IPS-18c (cell line): ENCODE results near the gene EEF1A1.
A peak's percentile ranks its signal among the peaks of the same experiment; 100 is the strongest.
"Not testable (repeated sequence)": the region's sequence is repeated elsewhere in the genome, so short reads cannot be mapped to it uniquely, and the experiment has no call there.

Source experiments
- H3K4me3 ChIP-seq: 2 replicates; pipeline ENCODE4 v1.7.0; 2013; ENCODE audit warnings: low read depth, mild to moderate bottlenecking, low read length, moderate library complexity; ENCODE audit not compliant: insufficient read depth
- H3K9me3 ChIP-seq: one replicate; pipeline ENCODE4 v1.6.1; 2013; ENCODE audit warnings: mild to moderate bottlenecking, low read length, moderate library complexity; ENCODE audit not compliant: control insufficient read depth, insufficient read depth

EEF1A1 gene

GRCh38 chr6:73520688-73521350, at the start of gene EEF1A1:
Gene EEF1A1 (minus strand): TSS chr6:73521032. CDS start chr6:73520026, 1,006 bp downstream.
- H3K4me3 ChIP-seq: peak within 1 kb of the TSS; percentile 96

GRCh38 chr6:73569121-73569520, 48.3 kb upstream of the EEF1A1 start:
- H3K9me3 ChIP-seq: peaks cover 2% of the 10 kb centered on the region
- H3K4me3 ChIP-seq: no peak overlapping the region

More at GRCh38 chr6:73520688-73521350, at the start of gene EEF1A1:
- H3K9me3 ChIP-seq: no peaks in the 10 kb centered on the region

- H3K9me3 ChIP-seq: peaks cover 2% of the 10 kb centered on the region
- H3K4me3 ChIP-seq: no peak overlapping the region
Observed at GRCh38 chr6:73566954-73567591, 46.2 kb upstream of the EEF1A1 start.

DNA sequence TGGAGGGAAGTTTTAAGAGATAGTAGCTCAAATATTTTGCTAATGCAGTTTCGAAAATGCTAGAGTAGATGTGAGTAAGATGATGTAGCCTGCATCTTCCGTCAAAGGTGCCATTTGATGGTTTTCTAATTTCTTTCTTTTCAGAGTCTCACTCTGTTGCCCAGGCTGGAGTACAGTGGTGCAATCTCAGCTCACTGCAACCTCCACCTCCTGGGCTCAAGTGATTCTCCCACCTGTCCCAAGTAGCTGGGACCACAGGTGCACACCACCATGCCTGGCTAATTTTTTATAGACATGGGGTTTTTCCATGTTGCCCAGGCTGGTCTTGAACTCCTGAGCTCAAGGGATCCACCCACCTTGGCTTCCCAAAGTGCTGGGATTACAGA, 45.6 kb upstream of the EEF1A1 start:
- H3K4me3 ChIP-seq, H3K9me3 ChIP-seq: not testable (repeated sequence)

DNA sequence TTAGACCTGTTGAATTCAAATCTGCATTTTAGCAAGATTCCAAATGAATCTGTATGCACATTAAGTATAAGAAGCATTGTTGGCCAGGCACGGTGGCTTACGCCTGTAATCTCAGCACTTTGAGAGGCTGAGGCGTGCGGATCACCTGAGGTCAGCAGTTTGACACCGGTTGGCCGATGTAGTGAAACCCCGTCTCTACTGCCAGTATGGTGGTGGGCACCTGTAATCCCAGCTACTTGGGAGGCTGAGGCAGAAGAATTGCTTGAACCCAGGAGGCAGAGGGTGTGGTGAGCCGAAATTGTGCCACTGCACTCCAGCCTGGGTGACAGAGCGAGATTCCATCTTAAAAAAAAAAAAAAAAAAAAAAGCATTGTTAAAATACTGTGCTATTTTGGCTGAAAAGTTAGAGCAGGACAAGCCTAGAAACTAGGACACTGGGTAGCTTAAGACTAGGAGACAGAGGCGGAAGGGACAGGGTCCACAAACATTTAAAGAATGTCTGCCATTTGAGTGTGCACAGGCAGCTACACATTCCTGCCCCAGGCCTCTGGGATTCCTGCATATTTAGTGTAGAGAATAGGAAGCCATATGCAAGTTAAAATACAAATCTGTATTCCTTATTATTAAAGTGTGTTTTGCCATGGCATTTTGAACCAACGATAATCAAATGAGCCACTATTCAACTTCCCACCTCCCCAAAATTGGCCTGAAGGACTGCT, 45.1 kb upstream of the EEF1A1 start:
- Histone ChIP-seq H3K9me3 (peaks cover 2% of the 10 kb centered on the region), H3K4me3 (no peak overlapping the region)

- H3K9me3 ChIP-seq: no peaks in the 10 kb centered on the region
Observed at GRCh38 chr6:73564578-73565345, 43.9 kb upstream of the EEF1A1 start.

DNA sequence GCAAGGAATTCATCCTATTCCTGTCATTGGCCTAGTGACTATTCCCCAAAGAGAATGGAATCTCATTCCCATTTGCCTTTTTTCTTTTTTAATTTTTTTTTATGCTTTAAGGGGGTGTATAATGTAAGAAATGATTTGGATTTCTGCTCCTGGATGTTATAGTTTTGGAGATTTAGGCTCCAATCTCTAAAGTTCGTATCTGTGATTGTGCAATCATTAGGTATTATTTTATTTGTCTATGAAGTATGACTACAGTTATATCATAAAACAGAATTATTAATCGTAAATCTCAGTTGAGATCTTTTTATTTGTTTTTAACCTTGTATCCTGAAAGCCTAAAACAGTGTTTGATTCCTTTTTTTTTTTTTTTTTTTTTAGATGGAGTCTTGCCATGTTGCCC, 41.7 kb upstream of the EEF1A1 start:
- Histone ChIP-seq H3K4me3 (no peak overlapping the region), H3K9me3 (no peaks in the 10 kb centered on the region)

More at GRCh38 chr6:73564578-73565345, 43.9 kb upstream of the EEF1A1 start:
- H3K4me3 ChIP-seq: no peak overlapping the region

- H3K4me3 ChIP-seq: no peak overlapping the region
- no peaks in the 10 kb centered on the region for H3K9me3 ChIP-seq
Observed at GRCh38 chr6:73560853-73561407, 40.1 kb upstream of the EEF1A1 start.

DNA sequence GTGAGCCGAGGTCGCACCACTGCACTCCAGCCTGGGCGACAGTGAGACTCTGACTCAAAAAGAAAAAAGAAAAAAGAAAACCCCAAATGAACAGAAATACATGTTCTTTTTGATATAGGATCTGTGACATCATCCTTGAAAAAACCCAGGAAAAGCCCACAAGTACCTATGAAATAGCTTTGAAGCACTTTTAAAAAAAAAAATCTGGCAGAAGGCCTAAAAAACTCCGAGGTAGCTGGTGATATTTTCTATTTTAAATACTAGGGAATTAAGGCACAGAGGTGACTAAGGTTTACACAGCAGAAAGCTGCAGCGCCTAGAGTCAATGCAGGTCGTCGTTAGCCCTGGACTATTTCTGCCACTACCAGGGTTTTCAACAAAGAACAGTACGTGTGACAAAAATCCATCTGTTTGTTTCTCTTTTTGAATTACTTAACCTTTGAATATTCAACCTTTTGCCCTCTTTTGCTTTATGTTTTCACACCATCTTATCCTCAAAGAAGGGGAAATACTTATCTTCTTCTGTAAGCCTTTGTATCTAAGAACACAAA, 39.4 kb upstream of the EEF1A1 start:
- Histone ChIP-seq H3K4me3 (no peak overlapping the region), H3K9me3 (no peaks in the 10 kb centered on the region)

DNA sequence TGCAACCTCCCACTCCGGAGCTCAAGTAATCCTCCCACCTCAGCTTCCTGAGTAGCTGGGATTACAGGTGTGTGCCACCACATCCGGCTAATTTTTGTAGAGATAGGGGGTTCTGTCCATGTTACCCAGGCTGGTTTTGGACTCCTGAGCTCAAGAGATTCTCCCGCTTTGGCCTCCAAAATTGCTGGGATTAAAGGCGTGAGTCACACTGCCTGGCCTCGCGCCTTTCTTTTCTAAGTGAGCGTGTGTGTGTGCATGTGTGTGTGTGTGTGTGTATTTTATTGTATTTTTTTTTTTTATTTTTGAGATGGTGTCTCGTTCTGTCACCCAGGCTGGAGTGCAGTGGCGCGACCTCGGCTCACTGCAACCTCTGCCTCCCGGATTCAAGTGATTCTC, 38.6 kb upstream of the EEF1A1 start:
- not testable (repeated sequence) for H3K4me3 ChIP-seq, H3K9me3 ChIP-seq

- Histone ChIP-seq H3K4me3 (no peak overlapping the region), H3K9me3 (no peaks in the 10 kb centered on the region)
Observed at GRCh38 chr6:73558624-73559398, 38.0 kb upstream of the EEF1A1 start.

DNA sequence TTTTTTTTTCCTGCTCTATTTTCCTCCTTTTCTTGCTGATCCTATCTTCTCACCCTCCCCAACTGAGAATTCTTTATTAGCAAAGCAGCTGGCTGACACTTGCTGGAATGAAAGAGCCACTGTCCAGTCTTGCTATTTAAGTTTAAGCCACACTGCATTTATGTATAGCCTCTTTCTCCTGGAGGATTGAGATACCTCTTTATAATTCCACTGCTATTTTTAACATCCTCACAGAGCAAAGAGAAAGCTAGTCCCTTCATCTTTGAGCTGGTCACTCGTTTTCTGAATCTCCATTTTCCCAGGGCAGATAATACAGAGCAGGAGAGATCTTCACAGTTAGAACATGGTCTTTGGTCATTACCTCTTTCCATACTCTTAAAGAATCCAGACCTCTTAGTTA, 36.0 kb upstream of the EEF1A1 start:
- Histone ChIP-seq H3K4me3 (no peak overlapping the region), H3K9me3 (no peaks in the 10 kb centered on the region)

GRCh38 chr6:73555380-73555949, 34.6 kb upstream of the EEF1A1 start:
- H3K9me3 ChIP-seq, H3K4me3 ChIP-seq: not testable (repeated sequence)

DNA sequence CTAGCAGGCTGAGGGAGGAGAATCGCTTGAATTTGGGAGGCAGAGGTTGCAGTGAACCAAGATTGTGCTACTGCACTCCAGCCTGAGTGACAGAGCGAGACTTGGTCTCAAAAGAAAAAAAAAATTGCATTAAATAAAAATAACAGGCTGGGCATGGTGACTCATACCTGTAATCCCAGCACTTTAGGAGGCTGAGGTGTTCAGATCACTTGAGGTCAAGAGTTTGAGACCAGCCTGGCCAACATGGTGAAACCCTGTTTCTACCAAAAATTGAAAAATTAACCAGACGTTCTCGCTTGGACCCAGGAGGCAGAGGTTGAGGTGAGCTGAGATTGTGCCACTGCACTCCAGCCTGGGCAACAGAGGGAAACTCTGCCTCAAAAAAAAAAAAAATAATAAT, 30.3 kb upstream of the EEF1A1 start:
- not testable (repeated sequence) for H3K4me3 ChIP-seq, H3K9me3 ChIP-seq

GRCh38 chr6:73548458-73549446, 27.9 kb upstream of the EEF1A1 start:
- Histone ChIP-seq H3K4me3 (no peak overlapping the region), H3K9me3 (no peaks in the 10 kb centered on the region)
